Measurements from ENCODE around the gene LAMB1. TPM values are rescaled to one million over a fixed set of nuclear protein-coding genes. Genes with fewer than 3 reads are reported as not detected.

The LAMB1 gene
- total and polyA plus RNA-seq, 2 of the 13 experiments (the other 11 are each of a cell fraction or from before 2014, with no cell fraction given), result 109 to 124 TPM

DNA sequence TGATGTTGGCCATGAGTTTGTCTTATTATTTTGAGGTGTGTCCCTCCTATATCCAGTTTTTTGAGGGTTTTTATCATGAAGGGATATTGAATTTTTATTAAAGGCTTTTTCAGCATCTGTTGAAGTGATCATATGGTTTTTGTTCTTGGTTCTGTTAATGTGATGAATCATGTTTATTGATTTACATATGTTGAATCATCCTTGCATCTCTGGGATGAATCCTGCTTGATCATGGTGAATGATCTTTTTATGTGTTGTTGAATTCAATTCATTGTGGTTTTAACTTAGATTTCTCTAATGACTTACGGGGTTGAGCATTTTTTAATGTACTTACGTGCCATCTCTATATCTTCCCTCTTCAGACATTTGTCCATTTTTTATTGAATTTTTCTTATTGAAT is 89.1 kb downstream of the LAMB1 start:
- Histone ChIP-seq H3K36me3 (replicated peaks in 1 of 2; ENCODE audit: control insufficient read depth in 1 of 2, insufficient read depth in 2 of 2, low read length in 2 of 2) (peaks cover 11 to 72% of the 10 kb centered on the region in 2 experiments), H4K20me1 (ENCODE audit: insufficient read depth, low read length) (no peaks in the 10 kb centered on the region), H3K27ac (ENCODE audit: extremely low read length, insufficient read depth, low read length) (no peak overlapping the region), H3K9me3 (ENCODE audit: low read length) (no peaks in the 10 kb centered on the region), H2AFZ (ENCODE audit: low read length) (no peak overlapping the region), H3K27me3 (ENCODE audit: control insufficient read depth in 1 of 2, insufficient read depth in 2 of 2, low read length in 2 of 2) (no peaks in the 10 kb centered on the region), H3K4me2 (ENCODE audit: low read depth, low read length) (no peak overlapping the region), H3K4me3 (replicated peaks in 1 of 3; ENCODE audit: insufficient read depth in 1 of 3, low read depth in 2 of 3, low read length in 3 of 3) (no peak overlapping the region), H3K9ac (ENCODE audit: insufficient read depth, low read depth, low read length) (no peak overlapping the region), H3K79me2 (ENCODE audit: insufficient read depth, low read length) (peaks cover 2% of the 10 kb centered on the region), H3K4me1 (ENCODE audit: insufficient read depth, low read length) (no peaks in the 10 kb centered on the region)
- BruUV-seq (replicated peaks), result no TSS peak
- no peak for DNase-seq (ENCODE audit: low spot score)
- no peak for ATAC-seq
- intact Hi-C loops (cut with micrococcal nuclease; ENCODE audit: unreplicated experiment) (no loop called here), in situ Hi-C loops (cut with HindIII; ENCODE audit: extremely low pct_ligation_motif_present, low pct_unique_long_range_greater_than_20kb) (no loop called here)
- FAIRE-seq, result no peak
- ChIA-PET CTCF (ENCODE audit: low intra/inter-chr PET ratio, low total read pairs) (no interaction called here), POLR2A (no interaction called here)
- TF ChIP-seq HOXA5 (CRISPR knock-in tag; IDR thresholded peaks at IDR 0.05) (no peak), RBFOX2 (IDR thresholded peaks at IDR 0.05; ENCODE audit: low read depth, low read length) (no peak), ATF7-NPFF (CRISPR knock-in tag; IDR thresholded peaks at IDR 0.05; ENCODE audit: low read depth) (no peak), ZNF713 (CRISPR knock-in tag; IDR thresholded peaks at IDR 0.05) (no peak), TAF1 (CRISPR knock-in tag; IDR thresholded peaks at IDR 0.05) (no peak), MED8 (CRISPR knock-in tag; IDR thresholded peaks at IDR 0.05; ENCODE audit: insufficient replicate concordance) (no peak)
- TF ChIP-seq, protein P1, sequence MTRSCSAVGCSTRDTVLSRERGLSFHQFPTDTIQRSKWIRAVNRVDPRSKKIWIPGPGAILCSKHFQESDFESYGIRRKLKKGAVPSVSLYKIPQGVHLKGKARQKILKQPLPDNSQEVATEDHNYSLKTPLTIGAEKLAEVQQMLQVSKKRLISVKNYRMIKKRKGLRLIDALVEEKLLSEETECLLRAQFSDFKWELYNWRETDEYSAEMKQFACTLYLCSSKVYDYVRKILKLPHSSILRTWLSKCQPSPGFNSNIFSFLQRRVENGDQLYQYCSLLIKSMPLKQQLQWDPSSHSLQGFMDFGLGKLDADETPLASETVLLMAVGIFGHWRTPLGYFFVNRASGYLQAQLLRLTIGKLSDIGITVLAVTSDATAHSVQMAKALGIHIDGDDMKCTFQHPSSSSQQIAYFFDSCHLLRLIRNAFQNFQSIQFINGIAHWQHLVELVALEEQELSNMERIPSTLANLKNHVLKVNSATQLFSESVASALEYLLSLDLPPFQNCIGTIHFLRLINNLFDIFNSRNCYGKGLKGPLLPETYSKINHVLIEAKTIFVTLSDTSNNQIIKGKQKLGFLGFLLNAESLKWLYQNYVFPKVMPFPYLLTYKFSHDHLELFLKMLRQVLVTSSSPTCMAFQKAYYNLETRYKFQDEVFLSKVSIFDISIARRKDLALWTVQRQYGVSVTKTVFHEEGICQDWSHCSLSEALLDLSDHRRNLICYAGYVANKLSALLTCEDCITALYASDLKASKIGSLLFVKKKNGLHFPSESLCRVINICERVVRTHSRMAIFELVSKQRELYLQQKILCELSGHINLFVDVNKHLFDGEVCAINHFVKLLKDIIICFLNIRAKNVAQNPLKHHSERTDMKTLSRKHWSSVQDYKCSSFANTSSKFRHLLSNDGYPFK (CRISPR knock-in tag; IDR thresholded peaks at IDR 0.05; ENCODE audit: borderline replicate concordance), result no peak
- TF ChIP-seq, protein P2, sequence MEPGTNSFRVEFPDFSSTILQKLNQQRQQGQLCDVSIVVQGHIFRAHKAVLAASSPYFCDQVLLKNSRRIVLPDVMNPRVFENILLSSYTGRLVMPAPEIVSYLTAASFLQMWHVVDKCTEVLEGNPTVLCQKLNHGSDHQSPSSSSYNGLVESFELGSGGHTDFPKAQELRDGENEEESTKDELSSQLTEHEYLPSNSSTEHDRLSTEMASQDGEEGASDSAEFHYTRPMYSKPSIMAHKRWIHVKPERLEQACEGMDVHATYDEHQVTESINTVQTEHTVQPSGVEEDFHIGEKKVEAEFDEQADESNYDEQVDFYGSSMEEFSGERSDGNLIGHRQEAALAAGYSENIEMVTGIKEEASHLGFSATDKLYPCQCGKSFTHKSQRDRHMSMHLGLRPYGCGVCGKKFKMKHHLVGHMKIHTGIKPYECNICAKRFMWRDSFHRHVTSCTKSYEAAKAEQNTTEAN (CRISPR knock-in tag; conservative IDR thresholded peaks at IDR 0.05), result no peak
- 98% methylated on average over 2 of the region's 2 CpGs for WGBS (ENCODE audit: low lambda C conversion rate)

Data from HepG2 (cell line).